Activated CD4-positive, CD25-positive, alpha-beta regulatory T cell treated with anti-CD3 and anti-CD28 coated beads, Interleukin-2, amount 50 U/mL, for 16 hours (primary cell): ENCODE results near the gene WDFY4.

Source experiments
- DNase-seq: peaks from one replicate; pipeline ENCODE4 v3.0.0-alpha.2; 2020; ENCODE audit warnings: low read depth, low spot score

Gene WDFY4

DNA sequence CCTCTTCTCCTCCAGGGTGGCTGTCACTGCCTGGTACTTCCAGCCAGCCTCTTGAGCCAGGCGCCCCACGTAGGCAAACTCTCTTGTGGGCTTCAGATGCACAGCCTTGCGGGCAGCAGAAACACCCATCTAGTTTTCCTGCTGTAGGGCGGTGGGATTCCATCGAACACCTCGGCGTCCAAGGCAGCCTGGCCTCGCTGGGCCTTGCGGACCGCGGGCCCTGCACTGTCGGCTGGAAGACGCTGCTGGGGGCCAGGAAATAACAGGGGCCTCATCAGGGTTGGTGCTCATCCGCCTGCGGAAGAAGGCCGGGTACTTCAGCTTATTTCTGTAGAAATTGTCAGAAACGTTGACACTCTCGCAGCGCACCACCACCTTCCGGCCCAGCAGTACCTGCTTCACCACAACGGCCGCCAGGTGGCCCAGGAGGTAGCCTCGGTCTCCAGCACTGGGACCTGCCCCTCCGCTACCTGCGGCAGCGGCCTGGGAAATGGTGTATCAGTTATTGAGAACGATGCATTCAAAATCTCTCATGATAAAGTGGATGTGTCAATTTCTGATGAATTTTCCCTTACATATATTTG, 61.1 kb downstream of the WDFY4 start:
- no peak for DNase-seq

DNA sequence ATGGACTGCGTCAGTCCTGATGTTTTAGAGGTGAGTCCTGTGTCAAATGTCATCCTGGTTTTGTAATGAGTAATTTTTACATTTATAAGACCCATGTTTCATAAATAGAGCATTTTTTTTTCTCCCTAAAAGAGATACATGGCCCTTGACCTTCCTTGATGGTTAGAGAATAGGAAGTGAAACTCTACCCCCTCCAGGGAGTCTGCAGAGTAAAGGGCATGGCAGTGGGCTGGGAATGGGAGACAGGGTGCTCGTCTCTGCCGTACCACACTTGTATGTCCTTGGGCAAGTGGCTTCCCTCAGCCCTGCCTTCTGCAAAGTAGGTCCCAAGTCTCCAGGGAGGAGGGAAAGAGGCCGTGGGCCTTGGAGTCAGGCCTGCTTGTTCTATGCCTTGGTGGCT, 63.9 kb downstream of the WDFY4 start:
- DNase-seq, result no peak

DNA sequence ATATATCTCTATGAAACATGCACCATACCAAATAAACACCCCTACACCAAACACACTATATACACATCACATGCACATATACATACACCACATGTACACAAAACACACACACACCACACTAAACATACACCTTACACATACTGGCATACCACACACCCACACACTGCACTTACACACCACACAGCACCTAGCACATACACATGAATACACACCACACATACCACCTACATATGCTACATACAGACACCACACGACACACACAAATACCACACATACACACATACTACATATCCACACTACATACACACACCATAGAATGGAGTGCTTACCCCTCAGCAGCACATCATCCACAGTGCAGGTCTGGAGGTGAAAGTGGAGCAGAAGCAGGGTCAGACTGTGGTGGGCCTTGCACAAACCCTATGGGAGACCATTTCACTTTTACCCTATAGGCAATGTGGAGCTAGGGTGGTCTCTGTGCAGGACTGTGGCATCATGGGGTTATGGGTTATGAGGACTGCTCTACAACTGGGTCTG, 64.6 kb downstream of the WDFY4 start:
- DNase-seq, result no peak

DNA sequence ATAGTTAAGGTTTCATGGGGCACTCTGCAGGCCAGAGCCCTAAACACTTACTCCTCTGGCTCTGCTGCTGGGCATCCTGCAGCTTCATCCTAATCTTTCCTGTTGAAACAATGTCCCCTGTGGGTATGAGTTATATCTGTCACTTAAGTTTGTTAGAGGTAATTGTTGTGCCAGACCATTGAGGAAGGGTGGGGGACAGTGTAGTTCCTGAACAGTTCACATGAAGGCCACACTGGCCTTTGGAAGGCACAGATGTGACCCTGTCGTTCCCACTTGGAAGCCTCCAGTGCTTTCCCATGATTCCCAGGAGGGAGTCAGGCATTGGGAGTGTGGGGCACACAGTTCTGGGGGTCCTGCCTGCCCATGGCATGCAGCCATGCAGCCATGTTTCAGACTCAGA, 65.3 kb downstream of the WDFY4 start:
- no peak for DNase-seq

DNA sequence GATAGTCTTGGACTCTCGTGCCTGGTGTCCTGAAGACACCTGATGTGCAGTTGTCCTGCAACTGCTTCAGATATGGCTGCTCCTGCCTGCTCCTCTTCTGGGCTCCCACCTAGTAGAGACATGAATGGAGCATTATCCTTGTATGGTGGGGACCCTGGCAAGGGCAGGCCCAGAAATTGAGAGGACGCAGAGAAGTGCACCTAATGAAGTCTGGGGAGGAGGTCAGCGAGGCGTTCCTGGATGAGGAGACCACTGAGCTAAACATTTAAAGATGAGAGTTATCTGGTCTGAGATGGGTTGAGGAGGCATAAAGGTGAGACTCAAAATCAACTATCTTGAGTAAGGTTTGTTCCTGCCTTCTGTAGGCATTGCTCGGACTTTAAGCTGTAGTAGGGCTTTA, 66.3 kb downstream of the WDFY4 start:
- DNase-seq, result no peak

DNA sequence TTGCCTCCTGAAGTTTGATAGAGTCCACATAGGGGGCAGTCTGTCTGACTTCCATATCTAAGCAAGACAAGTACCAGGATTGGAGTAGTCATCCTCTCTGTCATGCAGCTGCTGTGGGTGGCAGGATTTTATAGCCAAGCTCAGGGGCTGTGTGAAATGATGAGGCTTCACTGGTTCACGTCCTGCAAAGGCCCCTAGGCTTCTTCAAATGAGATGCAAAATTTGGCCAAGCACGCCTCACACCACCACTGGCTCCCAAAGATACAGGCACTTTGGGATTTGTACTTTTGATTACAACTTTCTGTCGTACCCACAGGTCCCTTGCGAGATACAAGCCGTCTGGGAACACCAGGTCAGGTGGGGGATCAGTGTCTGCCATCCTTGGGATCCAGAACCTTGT, 67.1 kb downstream of the WDFY4 start:
- DNase-seq, result no peak

DNA sequence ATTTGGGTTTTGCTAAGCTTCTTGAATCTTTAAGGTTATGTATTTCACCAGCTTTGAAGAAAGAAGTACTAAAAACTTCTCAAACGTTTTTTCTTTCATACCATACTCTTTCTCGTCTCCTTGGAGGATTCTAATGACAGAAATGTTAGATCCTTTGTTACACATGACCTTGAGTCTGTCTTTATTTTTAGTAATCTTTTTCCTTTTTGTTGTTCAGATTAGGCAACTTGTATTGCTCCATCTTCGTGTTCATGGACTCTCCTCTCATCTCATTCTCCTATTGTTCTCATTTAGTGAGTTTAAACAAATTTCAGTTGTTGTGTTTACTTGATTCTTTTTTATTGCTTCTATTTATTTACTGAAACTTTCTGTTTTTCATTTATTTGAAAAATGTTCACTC, 73.7 kb downstream of the WDFY4 start:
- DNase-seq, result no peak

DNA sequence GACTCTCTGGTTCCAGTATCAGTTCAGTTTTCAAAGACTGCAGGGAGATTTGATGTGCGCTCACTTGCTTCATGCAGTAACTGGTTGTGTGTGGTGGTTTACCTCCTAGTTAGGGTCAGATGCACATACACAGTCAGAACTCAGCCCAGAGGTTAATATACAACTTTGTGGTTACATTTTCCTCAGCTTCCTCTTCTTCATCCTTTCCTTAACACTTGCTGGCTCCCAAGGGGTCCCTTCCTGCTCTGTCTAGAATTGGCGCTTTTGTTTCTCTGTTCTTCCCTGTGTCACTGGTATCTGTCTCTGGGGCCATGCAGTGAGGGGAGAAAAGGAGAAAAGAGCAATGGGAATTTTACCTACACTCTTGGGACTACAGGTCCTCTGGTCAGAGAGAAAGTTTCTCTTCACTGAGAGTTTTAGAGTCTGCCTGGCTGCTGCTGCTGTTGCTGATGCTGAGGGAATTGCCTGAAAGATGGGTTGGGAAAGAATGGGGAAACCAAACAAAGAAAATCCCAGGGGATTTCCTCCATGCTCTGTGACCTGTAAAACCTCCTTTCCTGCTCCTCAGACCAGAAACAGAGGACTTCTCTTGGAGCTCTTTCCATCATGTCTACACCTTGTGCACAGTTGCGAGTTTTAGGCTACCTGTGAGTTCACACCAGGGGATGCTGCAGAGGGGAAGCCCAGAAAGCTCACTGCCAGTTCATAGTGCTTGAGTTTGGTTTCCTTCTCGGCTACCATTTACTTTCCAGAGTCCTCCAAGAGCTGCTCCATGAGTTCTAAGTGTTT, 74.6 kb downstream of the WDFY4 start:
- no peak for DNase-seq

DNA sequence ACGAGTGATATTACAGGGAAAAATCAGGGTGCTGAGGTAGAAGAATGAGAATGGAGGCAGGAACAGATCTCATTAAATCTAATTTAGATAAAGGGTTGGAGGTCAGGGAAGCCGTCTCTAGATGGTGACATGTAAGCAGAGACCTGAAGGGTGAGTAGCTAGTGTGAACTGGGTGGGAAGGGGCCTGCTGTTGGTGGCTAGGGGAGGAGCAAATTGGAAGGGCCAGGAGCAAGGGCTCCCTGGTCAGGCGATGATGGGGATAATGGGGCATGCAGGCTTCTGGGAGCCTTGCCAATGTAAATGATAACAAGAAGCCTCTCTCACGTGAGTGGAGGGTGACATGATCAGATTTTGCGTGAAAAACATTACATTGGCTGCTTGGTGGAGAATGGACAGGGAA, 76.3 kb downstream of the WDFY4 start:
- no peak for DNase-seq

DNA sequence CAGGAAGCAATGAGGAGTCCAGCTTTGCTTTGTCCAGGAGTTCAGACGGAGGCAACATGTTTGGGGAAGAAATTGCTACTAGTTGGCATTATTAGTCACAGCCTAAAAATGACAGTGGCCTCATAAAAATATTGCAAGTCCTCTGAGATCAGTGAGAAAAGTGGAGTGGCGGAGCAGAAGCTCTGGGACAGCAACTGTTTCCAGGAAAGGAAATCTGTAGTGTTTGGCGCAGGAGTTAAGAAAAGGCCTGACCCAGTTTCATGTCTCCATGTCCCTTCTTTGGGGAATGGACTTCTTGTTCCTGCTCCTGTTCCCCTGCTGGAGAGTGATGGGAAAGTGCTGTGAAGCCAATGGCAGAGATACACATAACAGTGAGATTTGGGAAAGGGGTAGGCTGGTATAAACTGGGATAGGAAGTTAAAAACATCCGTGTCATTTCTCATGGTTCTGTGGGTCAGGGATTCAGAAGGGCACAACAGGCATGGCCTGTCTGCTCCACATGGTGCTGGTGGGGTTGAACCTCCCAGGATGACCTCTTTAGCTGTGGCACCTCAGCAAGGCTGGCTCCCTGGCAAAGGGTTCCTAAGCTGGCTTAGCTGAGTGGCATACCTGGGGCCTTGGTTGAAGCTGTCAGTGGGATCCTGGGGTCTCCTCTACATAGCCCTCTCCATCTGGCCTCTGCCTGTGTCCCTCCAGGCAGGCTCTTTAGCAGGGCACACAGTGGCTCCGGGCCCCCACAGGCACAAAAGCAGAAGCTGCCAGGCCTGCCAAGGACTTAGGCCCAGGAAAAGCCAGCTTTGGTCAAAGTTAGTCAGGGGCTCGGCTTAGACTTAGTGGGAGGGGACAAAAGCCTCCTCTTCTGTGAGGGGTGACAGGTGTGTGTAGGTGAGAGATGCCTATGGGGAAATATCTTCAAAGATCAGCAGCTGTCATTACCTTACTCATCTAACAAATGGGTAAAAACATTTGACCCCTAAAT, 77.7 kb downstream of the WDFY4 start:
- DNase-seq, result no peak

DNA sequence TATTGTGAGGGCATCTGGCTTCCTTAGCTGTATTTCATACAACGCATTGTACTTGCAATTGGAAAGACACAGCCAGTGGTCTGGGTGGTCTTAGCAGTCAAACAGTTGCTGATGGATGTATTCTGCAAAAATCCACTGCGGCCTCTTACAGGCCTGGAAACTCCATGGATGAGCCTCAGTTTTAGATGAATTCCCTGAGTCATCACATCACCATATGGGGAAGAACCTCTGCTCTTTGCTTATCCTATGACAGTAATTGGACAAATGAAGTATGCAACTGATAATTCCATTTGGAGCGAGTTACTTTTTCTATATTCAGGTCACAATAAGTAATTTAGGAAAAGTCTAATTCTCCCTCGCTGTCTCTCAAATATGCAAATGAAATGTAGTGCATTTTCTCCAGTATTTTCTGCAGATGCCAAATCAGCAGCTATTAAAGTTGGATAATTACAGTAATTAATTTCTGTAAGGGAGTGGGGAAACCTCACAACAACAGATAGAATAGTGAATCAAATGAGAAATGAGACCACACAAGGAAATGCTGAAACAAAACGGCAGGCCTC, 78.8 kb downstream of the WDFY4 start:
- DNase-seq, result no peak

DNA sequence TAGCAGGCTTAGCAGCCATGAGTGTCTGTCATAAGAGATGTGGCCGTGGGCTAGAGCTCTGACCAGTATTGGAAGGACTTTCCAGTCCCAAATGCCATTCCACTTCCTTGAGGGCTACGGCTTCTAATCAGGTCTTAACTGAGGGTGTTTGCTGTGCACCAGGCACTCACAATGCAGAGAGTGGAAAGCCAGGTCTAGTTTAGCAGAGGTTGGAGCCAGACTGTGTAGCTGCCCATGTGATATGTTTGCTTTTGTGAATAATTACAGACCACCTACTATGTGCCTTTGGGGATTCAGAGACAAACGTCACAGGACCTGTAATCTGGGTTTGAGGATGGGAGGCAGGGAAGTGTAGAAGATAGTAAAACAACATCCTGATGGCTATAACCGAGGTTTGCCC, 79.8 kb downstream of the WDFY4 start:
- DNase-seq, result no peak

DNA sequence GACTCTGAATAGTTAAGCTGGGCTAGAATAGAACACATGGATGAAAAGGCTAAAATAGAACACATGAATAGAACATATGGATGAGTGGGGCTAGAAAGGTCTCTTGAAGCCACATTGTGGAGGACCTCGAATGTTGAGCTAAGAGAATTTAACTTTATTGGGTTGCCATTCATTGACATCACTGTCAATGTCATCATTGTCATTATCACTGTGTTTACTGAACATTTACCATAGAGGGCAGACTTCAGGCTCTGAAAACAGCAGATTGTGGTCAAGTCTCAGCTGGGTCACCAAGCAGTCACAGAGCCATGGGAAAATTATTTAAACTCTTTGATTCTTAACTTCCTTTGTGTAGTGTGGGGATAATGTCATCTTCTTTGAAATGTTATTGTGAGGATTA, 80.4 kb downstream of the WDFY4 start:
- no peak for DNase-seq

DNA sequence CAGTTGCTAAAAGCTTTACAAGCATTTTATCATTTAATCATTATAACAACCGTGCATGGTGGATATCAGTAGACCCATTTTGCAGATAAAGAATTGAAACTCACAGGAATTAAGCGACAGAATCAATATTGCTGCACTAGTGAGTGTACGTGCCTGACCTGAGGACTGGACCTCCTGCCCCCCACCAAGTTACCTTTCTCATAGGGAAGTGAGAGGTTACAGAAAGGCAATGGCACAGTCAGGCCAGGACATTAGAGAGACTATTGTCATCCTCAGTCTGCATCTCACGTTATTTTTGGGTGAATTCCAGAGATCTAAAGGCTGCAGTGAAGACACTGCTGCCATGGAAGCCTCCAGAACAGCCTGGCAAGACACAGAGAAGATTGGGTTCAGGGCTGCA, 80.9 kb downstream of the WDFY4 start:
- DNase-seq, result no peak

DNA sequence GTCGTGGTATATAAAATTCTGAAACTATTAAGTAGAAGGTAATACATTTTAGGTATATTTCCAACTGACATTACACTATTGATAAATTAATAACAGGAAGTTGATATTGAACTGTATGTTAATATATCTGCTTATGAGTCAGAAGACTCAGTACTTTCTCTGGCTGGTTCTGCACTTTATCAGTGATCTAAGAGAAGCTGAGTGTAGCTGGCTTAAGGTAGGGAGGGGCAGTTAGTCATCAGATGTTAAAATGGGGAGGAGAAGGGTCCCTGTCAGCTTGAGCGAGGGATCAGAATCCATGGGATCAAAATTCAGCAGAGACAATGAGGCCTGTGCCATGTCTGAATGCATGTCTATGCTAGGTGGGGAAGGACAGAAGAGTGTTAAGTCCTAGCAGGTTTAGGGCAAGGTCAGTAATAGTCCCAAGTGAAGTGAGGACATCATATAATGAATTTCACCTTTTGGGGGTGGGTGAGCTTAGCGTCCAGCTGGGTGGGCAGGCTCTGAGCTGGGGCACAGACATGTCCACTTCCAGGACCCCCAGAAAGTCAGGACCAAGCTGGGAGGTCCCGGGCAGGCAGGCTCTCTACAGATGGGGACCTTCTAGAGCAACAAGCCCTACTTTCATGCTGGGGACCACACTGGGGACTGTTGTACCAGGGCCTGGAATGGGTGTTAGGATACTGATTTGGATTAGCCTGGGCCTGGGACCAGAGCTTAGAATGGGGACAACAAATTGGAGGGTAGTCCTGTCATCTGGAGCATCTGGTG, 82.9 kb downstream of the WDFY4 start:
- no peak for DNase-seq

DNA sequence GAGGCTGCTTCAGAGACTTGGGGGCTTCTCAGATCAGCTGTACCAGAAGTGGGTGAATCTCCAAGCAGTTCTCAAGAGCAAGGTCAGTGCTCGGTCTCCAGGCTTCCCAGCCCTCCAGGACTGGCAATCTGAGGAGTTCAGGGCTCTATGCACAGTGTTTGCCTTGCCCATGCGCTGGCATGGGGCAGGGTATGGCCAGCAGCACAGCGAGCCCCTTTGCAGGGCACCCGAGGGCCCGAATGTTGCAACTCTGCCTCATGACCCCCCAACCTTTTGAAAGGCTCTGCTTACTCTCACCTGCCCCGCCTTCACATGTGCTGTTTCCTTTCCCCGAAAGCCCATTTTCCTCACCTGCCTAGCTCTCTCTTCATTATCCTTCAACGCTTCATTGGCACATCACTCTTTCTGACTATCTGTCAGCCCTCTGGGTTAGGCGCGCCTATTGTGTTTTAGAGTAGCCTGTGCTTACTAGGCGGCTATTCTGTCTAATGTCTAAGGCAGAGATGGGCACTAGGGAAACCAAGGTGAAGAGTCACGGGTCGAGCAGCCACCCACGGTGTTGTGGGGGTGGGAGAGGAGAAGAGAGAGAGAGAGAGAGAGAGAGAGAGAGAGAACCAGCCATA, 83.6 kb downstream of the WDFY4 start:
- DNase-seq, result no peak

DNA sequence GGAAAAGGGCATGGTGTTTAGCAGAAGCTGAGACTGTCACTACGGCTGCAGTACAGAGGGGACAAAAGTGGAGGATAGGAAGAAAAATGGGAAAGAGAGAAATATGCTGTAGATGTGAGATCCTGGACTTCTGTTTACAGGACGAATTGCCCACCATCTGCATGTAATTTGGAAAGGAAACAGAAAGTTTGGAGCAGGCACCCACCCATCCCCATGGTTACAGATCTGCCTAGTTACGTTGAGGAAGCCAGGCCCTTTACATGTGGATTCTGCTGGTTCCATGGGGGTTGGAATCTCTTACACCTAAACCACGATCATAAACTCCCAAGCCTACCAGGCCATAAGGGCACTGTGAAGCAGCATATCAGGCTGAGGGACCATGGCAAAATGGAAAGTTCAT, 84.3 kb downstream of the WDFY4 start:
- DNase-seq, result no peak

DNA sequence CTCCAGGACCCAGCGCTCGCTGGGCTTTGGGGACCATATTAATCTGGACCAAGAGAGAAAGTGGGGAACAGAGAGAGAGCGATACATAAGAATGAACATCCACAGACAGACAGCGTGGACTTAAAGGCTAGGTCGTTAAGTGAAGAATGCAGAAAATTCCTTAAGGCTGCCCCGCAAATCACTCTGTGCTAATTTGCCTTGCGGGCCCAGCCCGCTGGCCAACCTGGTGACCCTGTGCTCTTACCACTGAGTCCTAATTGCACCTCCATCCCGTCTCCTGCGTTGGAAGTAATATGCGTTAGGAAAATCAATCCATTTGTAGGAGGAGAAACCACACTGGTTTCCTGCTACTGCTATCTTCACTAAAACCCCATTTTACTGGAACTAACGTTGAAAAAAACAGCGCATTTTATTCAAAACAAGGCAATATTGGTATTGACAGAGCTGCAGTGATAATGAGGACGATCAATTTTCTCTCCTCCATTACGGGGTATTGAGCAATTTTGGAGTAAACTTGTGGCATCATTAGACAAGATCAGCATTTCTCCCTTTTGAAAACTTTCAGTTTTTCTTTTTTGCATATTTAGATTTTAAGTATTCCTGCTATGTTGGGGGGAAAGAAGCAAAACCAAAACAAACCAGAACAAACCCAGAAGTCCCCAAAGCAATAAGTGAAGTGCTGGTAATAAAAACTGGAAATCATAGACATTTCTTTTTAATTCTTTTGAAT, 85.2 kb downstream of the WDFY4 start:
- DNase-seq, result no peak

DNA sequence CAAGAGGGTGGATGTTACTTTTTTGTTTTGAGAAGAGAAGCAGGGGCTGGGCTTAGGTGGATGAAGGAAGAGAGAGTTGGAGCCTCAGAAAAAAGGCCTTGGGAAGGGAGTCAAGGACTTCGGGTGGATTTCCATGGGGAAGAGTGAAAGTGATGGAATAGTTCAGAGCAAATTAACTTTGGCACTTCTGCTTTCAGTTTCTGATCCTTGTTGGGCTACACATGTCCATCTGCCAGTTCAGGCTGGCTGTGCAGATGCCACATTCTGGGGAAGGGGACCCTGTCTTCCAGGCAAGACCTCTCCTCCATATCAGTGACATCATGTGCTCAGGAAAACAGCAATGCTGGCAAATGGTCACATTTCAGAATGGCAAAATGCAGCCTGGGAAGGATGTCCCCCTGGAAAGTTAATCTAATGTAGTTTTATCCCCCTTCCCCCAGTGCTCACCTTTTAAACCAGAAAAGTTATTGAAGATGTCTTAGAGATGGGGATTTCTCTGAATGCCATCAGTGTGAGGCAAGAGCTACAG, 86.0 kb downstream of the WDFY4 start:
- DNase-seq, result no peak

DNA sequence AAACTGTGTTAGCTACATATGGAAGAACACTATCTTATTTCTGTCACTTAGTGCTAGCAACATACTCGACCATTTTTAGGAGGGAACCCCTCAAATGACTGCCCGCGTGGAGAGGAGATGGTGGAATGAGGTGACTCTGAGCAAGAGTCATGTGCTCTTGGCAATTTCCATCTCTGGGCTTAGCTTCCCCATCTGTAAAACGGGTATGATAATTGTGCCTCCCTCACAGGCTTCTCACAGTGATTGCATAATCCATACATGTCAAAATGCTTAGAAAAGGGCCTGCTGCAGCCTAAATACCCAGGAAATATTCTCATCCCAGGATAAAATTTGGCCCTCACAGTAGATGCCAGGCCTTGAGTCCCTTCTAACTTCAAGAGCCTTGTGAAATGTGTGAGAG, 86.6 kb downstream of the WDFY4 start:
- no peak for DNase-seq
